Neuronal stem cell (in vitro differentiated cells): ENCODE measurements around the gene EYS.

ENCODE experiments used
- DNase-seq: peaks from one replicate; pipeline ENCODE4 v3.0.0-alpha.2; 2013; ENCODE audit warnings: low spot score
- H2AFZ ChIP-seq: one replicate; pipeline ENCODE4 v1.6.1; 2013; ENCODE audit warnings: mild to moderate bottlenecking, low read length, inconsistent platforms
- H2AK5ac ChIP-seq: 2 replicates; pipeline ENCODE4 v1.6.1; 2013; ENCODE audit warnings: low read depth, mild to moderate bottlenecking, inconsistent platforms, low read length, moderate library complexity, mixed read lengths
- H2BK120ac ChIP-seq: 2 replicates; pipeline ENCODE4 v1.6.1; 2013; ENCODE audit warnings: low read depth, mild to moderate bottlenecking, inconsistent platforms, low read length, moderate library complexity, mixed read lengths
- H2BK12ac ChIP-seq: one replicate; pipeline ENCODE4 v1.6.1; 2013; ENCODE audit warnings: low read length, inconsistent platforms
- H2BK15ac ChIP-seq: 2 replicates; pipeline ENCODE4 v1.6.1; 2013; ENCODE audit warnings: mild to moderate bottlenecking, low read length, inconsistent platforms, mixed read lengths
- H2BK5ac ChIP-seq: one replicate; pipeline ENCODE4 v1.6.1; 2013; ENCODE audit warnings: inconsistent platforms, mild to moderate bottlenecking, low read length, moderate library complexity
- H3K14ac ChIP-seq: one replicate; pipeline ENCODE4 v1.6.1; 2013; ENCODE audit warnings: low read length, inconsistent platforms
- H3K18ac ChIP-seq: 2 replicates; pipeline ENCODE4 v1.6.1; 2013; ENCODE audit warnings: low read length, inconsistent platforms
- H3K23ac ChIP-seq: 2 replicates; pipeline ENCODE4 v1.6.1; 2013; ENCODE audit warnings: low read depth, mild to moderate bottlenecking, mixed read lengths, low read length, inconsistent platforms; ENCODE audit not compliant: poor library complexity
- H3K27ac ChIP-seq: replicated peaks from 3 replicates; pipeline ENCODE4 v1.5.1; 2013; ENCODE audit warnings: low read length, inconsistent platforms
- H3K27me3 ChIP-seq, 3 experiments: 2 replicates each; pipeline ENCODE4 v1.6.1; 2013; ENCODE audit warnings: low read length in 3 of 3, mild to moderate bottlenecking in 2 of 3, inconsistent platforms in 1 of 3, low read depth in 1 of 3, mixed read lengths in 1 of 3, moderate library complexity in 1 of 3; ENCODE audit not compliant: control insufficient read depth in 3 of 3, insufficient read depth in 3 of 3
- H3K36me3 ChIP-seq, 2 donors: replicated peaks in 1 of 2; 2 replicates each; pipeline ENCODE4 v1.6.1; 2013; ENCODE audit warnings: low read length in 2 of 2; ENCODE audit not compliant: control insufficient read depth in 2 of 2, insufficient read depth in 2 of 2
- H3K4ac ChIP-seq: 2 replicates; pipeline ENCODE4 v1.6.1; 2013; ENCODE audit warnings: inconsistent platforms, mild to moderate bottlenecking, low read length, moderate library complexity
- H3K4me1 ChIP-seq, 2 donors: 1 replicate in 1 of 2; 2 replicates in 1 of 2; pipeline ENCODE4 v1.6.1; 2013; ENCODE audit warnings: low read length in 2 of 2, low read depth in 1 of 2; ENCODE audit not compliant: control insufficient read depth in 2 of 2, insufficient read depth in 1 of 2
- H3K4me2 ChIP-seq: one replicate; pipeline ENCODE4 v1.6.1; 2013; ENCODE audit warnings: mild to moderate bottlenecking, low read length, inconsistent platforms; ENCODE audit not compliant: insufficient read depth, poor library complexity, severe bottlenecking
- H3K4me3 ChIP-seq, 2 donors: 2 replicates each; pipeline ENCODE4 v1.5.1; 2013; ENCODE audit warnings: low read length in 2 of 2, mild to moderate bottlenecking in 2 of 2, inconsistent platforms in 1 of 2, moderate library complexity in 1 of 2
- H3K79me1 ChIP-seq: one replicate; pipeline ENCODE4 v1.6.1; 2013; ENCODE audit warnings: low read depth, mild to moderate bottlenecking, inconsistent platforms, low read length, moderate library complexity
- H3K9ac ChIP-seq: one replicate; pipeline ENCODE4 v1.6.1; 2013; ENCODE audit warnings: mild to moderate bottlenecking, low read depth, low read length, inconsistent platforms; ENCODE audit not compliant: poor library complexity
- H3K9me3 ChIP-seq, 2 donors: replicated peaks in 1 of 2; 2 replicates each; pipeline versions ENCODE3 to v1.6.1; 2013; ENCODE audit warnings: low read length in 2 of 2, mild to moderate bottlenecking in 2 of 2, inconsistent platforms in 1 of 2, low read depth in 1 of 2, mixed read lengths in 1 of 2, moderate library complexity in 1 of 2; ENCODE audit not compliant: control insufficient read depth in 2 of 2, insufficient read depth in 1 of 2
- H4K8ac ChIP-seq: one replicate; pipeline ENCODE4 v1.6.1; 2013; ENCODE audit warnings: low read depth, mild to moderate bottlenecking, inconsistent platforms, low read length, moderate library complexity
- H4K91ac ChIP-seq: one replicate; pipeline ENCODE4 v1.6.1; 2013; ENCODE audit warnings: low read length, low read depth, mild to moderate bottlenecking, inconsistent platforms; ENCODE audit not compliant: poor library complexity
- WGBS, 2 donors: extraction: QIAGEN DNeasy Blood & Tissue Kit; methylation state at CpG; one replicate each; pipeline ENCODE4 v1.1.7; 2013; ENCODE audit warnings: missing lambda C conversion rate in 2 of 2, mixed read lengths in 1 of 2; ENCODE audit not compliant: insufficient read length in 2 of 2, insufficient replicate concordance in 1 of 2; ENCODE audit errors: extremely low coverage in 2 of 2; 5-methylcytosine and 5-hydroxymethylcytosine counted together

The EYS gene

GRCh38 chr6:63864671-63865318 lies 1842.2 kb downstream of the EYS start:
- H3K9me3 ChIP-seq, result no peaks in the 10 kb centered on the region
- no peak overlapping the region for H2BK5ac ChIP-seq
- no peak overlapping the region for H2BK15ac ChIP-seq
- no peak overlapping the region for H2AFZ ChIP-seq
- no peak overlapping the region for H3K9ac ChIP-seq
- H3K4ac ChIP-seq, result no peak overlapping the region
- DNase-seq, result no peak
- no peaks in the 10 kb centered on the region for H3K36me3 ChIP-seq
- H3K4me1 ChIP-seq, result peaks cover 0 to 2% of the 10 kb centered on the region in 2 donors
- H3K4me3 ChIP-seq, result no peak overlapping the region
- no peak overlapping the region for H3K27ac ChIP-seq
- H3K14ac ChIP-seq, result no peak overlapping the region
- H2BK12ac ChIP-seq, result no peak overlapping the region
- peak overlapping the region; percentile 53 for H4K91ac ChIP-seq
- no peaks in the 10 kb centered on the region for H3K27me3 ChIP-seq
- no peak overlapping the region for H3K18ac ChIP-seq
- H2BK120ac ChIP-seq, result no peak overlapping the region
- no peaks in the 10 kb centered on the region for H3K79me1 ChIP-seq
- no peak overlapping the region for H3K23ac ChIP-seq
- no peak overlapping the region for H2AK5ac ChIP-seq
- no CpG with 5 or more reads among the region's 4 CpGs for WGBS, 2 donors
- no peak overlapping the region for H3K4me2 ChIP-seq
- no peak overlapping the region for H4K8ac ChIP-seq

GRCh38 chr6:63864061-63864460 lies 1843.0 kb downstream of the EYS start:
- H2BK15ac ChIP-seq, result no peak overlapping the region
- H3K4me2 ChIP-seq, result no peak overlapping the region
- no peak overlapping the region for H2BK12ac ChIP-seq
- no peak overlapping the region for H3K27ac ChIP-seq
- H4K8ac ChIP-seq, result no peak overlapping the region
- H3K9me3 ChIP-seq, result no peaks in the 10 kb centered on the region
- H4K91ac ChIP-seq, result no peak overlapping the region
- H2AFZ ChIP-seq, result no peak overlapping the region
- H3K27me3 ChIP-seq, result no peaks in the 10 kb centered on the region
- DNase-seq, result no peak
- H2AK5ac ChIP-seq, result no peak overlapping the region
- H2BK120ac ChIP-seq, result no peak overlapping the region
- no CpG with 5 or more reads among the region's 1 CpG for WGBS, 2 donors
- no peaks in the 10 kb centered on the region for H3K36me3 ChIP-seq
- H2BK5ac ChIP-seq, result no peak overlapping the region
- peaks cover 0 to 2% of the 10 kb centered on the region in 2 donors for H3K4me1 ChIP-seq
- no peak overlapping the region for H3K4me3 ChIP-seq
- no peak overlapping the region for H3K4ac ChIP-seq
- H3K79me1 ChIP-seq, result no peaks in the 10 kb centered on the region
- H3K23ac ChIP-seq, result no peak overlapping the region
- H3K18ac ChIP-seq, result no peak overlapping the region
- H3K9ac ChIP-seq, result no peak overlapping the region
- no peak overlapping the region for H3K14ac ChIP-seq

GRCh38 chr6:63862486-63863198 lies 1844.4 kb downstream of the EYS start:
- H2AFZ ChIP-seq, result no peak overlapping the region
- H4K8ac ChIP-seq, result no peak overlapping the region
- no peak overlapping the region for H2BK15ac ChIP-seq
- H3K27me3 ChIP-seq, result no peaks in the 10 kb centered on the region
- no peak overlapping the region for H3K9ac ChIP-seq
- H3K4me1 ChIP-seq, result peaks cover 0 to 2% of the 10 kb centered on the region in 2 donors
- H4K91ac ChIP-seq, result no peak overlapping the region
- no peaks in the 10 kb centered on the region for H3K79me1 ChIP-seq
- H3K4me2 ChIP-seq, result no peak overlapping the region
- H2BK120ac ChIP-seq, result no peak overlapping the region
- H3K36me3 ChIP-seq, result no peaks in the 10 kb centered on the region
- H2BK12ac ChIP-seq, result no peak overlapping the region
- 100% methylated on average over 2 of the region's 3 CpGs; no CpG with 5 or more reads in 1 of the 2 donors for WGBS, 2 donors
- DNase-seq, result no peak
- no peak overlapping the region for H3K4ac ChIP-seq
- no peak overlapping the region for H2BK5ac ChIP-seq
- no peak overlapping the region for H3K23ac ChIP-seq
- no peak overlapping the region for H3K27ac ChIP-seq
- H3K4me3 ChIP-seq, result no peak overlapping the region
- no peak overlapping the region for H2AK5ac ChIP-seq
- no peak overlapping the region for H3K14ac ChIP-seq
- no peaks in the 10 kb centered on the region for H3K9me3 ChIP-seq
- H3K18ac ChIP-seq, result no peak overlapping the region

- WGBS, 2 donors, result no CpG with 5 or more reads among the region's 4 CpGs
Measured at GRCh38 chr6:63859528-63859927, 1847.5 kb downstream of the EYS start.

More at GRCh38 chr6:63859528-63859927, 1847.5 kb downstream of the EYS start:
- H3K27me3 ChIP-seq, result no peaks in the 10 kb centered on the region
- no peak overlapping the region for H3K18ac ChIP-seq
- no peak overlapping the region for H2BK120ac ChIP-seq
- no peaks in the 10 kb centered on the region for H3K36me3 ChIP-seq
- no peak overlapping the region for H3K9ac ChIP-seq
- no peaks in the 10 kb centered on the region for H3K4me1 ChIP-seq
- no peak overlapping the region for H3K4ac ChIP-seq
- no peak overlapping the region for H2AFZ ChIP-seq
- DNase-seq, result no peak
- H2BK5ac ChIP-seq, result no peak overlapping the region
- no peak overlapping the region for H3K4me3 ChIP-seq
- no peak overlapping the region for H2AK5ac ChIP-seq
- H3K79me1 ChIP-seq, result no peaks in the 10 kb centered on the region
- no peak overlapping the region for H4K8ac ChIP-seq
- H2BK15ac ChIP-seq, result no peak overlapping the region
- H3K9me3 ChIP-seq, result no peaks in the 10 kb centered on the region
- H2BK12ac ChIP-seq, result no peak overlapping the region
- H3K4me2 ChIP-seq, result no peak overlapping the region
- no peak overlapping the region for H3K27ac ChIP-seq
- no peak overlapping the region for H3K23ac ChIP-seq
- no peak overlapping the region for H4K91ac ChIP-seq
- no peak overlapping the region for H3K14ac ChIP-seq
